Loucy (cell line): Measurements from ENCODE around the gene RAB7B.
A peak's percentile ranks its signal among the peaks of the same experiment; 100 is the strongest.

Experiments
- H2AFZ ChIP-seq: fragments of 200-600 bp; sonication (generic); 2 replicates; pipeline ENCODE4 v1.6.0; 2016; ENCODE audit warnings: antibody characterized with exemption, mild to moderate bottlenecking, low read length, moderate library complexity
- H3F3A ChIP-seq: fragments of 200-600 bp; 2 replicates; pipeline ENCODE4 v1.6.0; 2016; ENCODE audit warnings: antibody characterized with exemption, low read depth, mild to moderate bottlenecking
- H3K27me3 ChIP-seq: fragments of 200-600 bp; sonication (generic); 2 replicates; pipeline ENCODE4 v1.6.1; 2014; ENCODE audit warnings: low read length, mild to moderate bottlenecking; ENCODE audit not compliant: insufficient read depth, poor library complexity, severe bottlenecking
- H3K36me3 ChIP-seq: fragments of 200-600 bp; sonication (generic); 2 replicates; pipeline ENCODE4 v1.6.1; 2016; ENCODE audit warnings: low read length; ENCODE audit not compliant: insufficient read depth
- H3K4me1 ChIP-seq: fragments of 200-600 bp; sonication (generic); 2 replicates; pipeline ENCODE4 v1.5.1; 2014; ENCODE audit warnings: low read length, mild to moderate bottlenecking; ENCODE audit not compliant: insufficient read depth, poor library complexity, severe bottlenecking
- H3K4me2 ChIP-seq: fragments of 200-600 bp; sonication (generic); 2 replicates; pipeline ENCODE4 v1.6.0; 2014; ENCODE audit warnings: antibody characterized with exemption, low read length, low read depth, mild to moderate bottlenecking; ENCODE audit not compliant: poor library complexity, severe bottlenecking
- H3K4me3 ChIP-seq: fragments of 200-600 bp; sonication (generic); 2 replicates; pipeline ENCODE4 v1.5.1; 2014; ENCODE audit warnings: low read length, mild to moderate bottlenecking, mixed read lengths; ENCODE audit not compliant: poor library complexity, severe bottlenecking
- H3K79me2 ChIP-seq: fragments of 200-600 bp; sonication (generic); 2 replicates; pipeline ENCODE4 v1.6.1; 2014; ENCODE audit warnings: low read length; ENCODE audit not compliant: insufficient read depth
- H3K9ac ChIP-seq: fragments of 200-600 bp; sonication (generic); 2 replicates; pipeline ENCODE4 v1.6.0; 2014; ENCODE audit warnings: mild to moderate bottlenecking, low read depth, low read length, moderate library complexity; ENCODE audit not compliant: poor library complexity, severe bottlenecking
- H3K9me2 ChIP-seq: fragments of 200-600 bp; sonication (generic); replicated peaks from 2 replicates; pipeline ENCODE4 v1.6.1; 2016; ENCODE audit warnings: low read depth, low read length, mixed read lengths
- H3K9me3 ChIP-seq: fragments of 200-600 bp; sonication (generic); 2 replicates; pipeline ENCODE4 v1.6.1; 2014; ENCODE audit warnings: mild to moderate bottlenecking, antibody characterized with exemption, low read length, low read depth; ENCODE audit not compliant: insufficient read depth
- H4K20me1 ChIP-seq: fragments of 200-600 bp; sonication (generic); 2 replicates; pipeline ENCODE4 v1.6.0; 2014; ENCODE audit warnings: antibody characterized with exemption, low read length, mild to moderate bottlenecking; ENCODE audit not compliant: insufficient read depth, poor library complexity, severe bottlenecking
- CTCF ChIP-seq: fragments of 200-600 bp; sonication (generic); conservative IDR thresholded peaks from 2 replicates; pipeline ENCODE4 v1.5.1; 2014; ENCODE audit warnings: mild to moderate bottlenecking, antibody characterized with exemption, low read length
- EZH2phosphoT487 ChIP-seq: fragments of 200-600 bp; IDR thresholded peaks from 2 replicates; pipeline ENCODE4 v1.6.1; 2018; ENCODE audit warnings: antibody characterized with exemption, mild to moderate bottlenecking, moderate library complexity, borderline replicate concordance

RAB7B gene

DNA sequence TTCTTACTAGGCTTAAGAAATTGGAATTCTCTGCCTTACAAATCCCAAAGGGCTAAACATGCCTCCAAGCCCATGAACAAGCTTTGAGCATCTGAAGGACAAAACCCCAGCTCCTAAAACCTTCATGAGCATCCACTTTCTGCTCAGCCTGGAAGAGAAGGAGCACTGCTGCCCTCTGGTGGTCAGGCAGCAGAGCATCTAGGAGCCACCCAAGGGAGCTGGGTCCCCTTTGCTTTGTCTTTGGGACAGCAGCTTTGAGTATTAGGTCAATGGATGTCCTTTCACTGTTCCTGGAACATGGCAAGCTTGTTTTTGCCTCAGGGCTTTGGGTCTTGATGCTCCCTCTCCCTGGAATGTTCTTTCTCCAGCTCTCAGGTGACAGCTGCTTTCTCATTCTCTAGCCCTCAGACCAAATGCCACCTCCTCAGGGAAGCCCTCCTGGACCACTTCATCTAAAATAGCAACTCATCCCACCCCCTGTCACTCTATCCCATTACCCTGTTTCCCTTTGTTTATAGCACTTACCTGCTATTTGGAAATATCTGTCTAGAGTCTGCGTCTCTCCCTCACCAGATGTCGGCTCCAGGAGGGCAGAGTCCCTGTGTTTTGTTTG is 25.7 kb downstream of the RAB7B start:
- Histone ChIP-seq H2AFZ (no peak overlapping the region), H3K4me2 (no peak overlapping the region), H3K79me2 (no peaks in the 10 kb centered on the region), H3K9me2 (no peaks in the 10 kb centered on the region), H3K4me1 (no peaks in the 10 kb centered on the region), H3K36me3 (no peaks in the 10 kb centered on the region), H3K9ac (no peak overlapping the region), H4K20me1 (no peaks in the 10 kb centered on the region), H3F3A (no peaks in the 10 kb centered on the region), H3K27me3 (no peaks in the 10 kb centered on the region), H3K4me3 (no peak overlapping the region), H3K9me3 (no peaks in the 10 kb centered on the region)
- TF ChIP-seq CTCF (peak; percentile 98), EZH2phosphoT487 (no peak)

- no peak for TF ChIP-seq EZH2phosphoT487
- TF ChIP-seq CTCF, result no peak
These were observed 26.3 kb downstream of the RAB7B start for GRCh38 chr1:205976708-205977401.

DNA sequence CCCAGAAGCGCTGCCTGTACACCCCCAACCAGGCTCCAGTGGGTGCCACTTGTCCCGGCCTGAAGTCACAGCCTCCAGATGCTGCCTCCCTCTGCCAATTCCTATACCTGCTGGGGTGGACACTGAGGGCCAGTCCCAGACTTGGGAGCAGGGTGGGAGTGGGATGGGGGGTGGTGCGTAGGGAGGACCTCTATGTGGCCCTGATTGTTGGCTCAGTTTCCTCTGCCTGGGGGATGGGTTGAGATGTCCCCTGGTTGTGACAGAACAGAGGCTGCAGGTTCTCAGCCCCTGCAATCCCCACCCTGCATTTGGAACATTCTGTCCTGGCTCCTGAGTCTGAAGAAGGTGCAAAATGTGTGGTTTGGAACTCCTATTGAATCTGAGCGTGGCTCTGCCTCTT is 27.2 kb downstream of the RAB7B start:
- no peak overlapping the region for H3K4me3 ChIP-seq
- H3K9me3 ChIP-seq, result no peaks in the 10 kb centered on the region
- no peak overlapping the region for H3K9ac ChIP-seq
- no peak overlapping the region for H3K4me2 ChIP-seq
- H4K20me1 ChIP-seq, result no peaks in the 10 kb centered on the region
- no peak overlapping the region for H2AFZ ChIP-seq
- no peaks in the 10 kb centered on the region for H3F3A ChIP-seq
- no peaks in the 10 kb centered on the region for H3K4me1 ChIP-seq
- H3K79me2 ChIP-seq, result no peaks in the 10 kb centered on the region
- no peaks in the 10 kb centered on the region for H3K36me3 ChIP-seq
- no peaks in the 10 kb centered on the region for H3K27me3 ChIP-seq
- H3K9me2 ChIP-seq, result no peaks in the 10 kb centered on the region
- TF ChIP-seq CTCF (no peak), EZH2phosphoT487 (no peak)

More at GRCh38 chr1:205976708-205977401, 26.3 kb downstream of the RAB7B start:
- H3K9ac ChIP-seq, result no peak overlapping the region
- H3K4me3 ChIP-seq, result no peak overlapping the region
- H3K4me1 ChIP-seq, result no peaks in the 10 kb centered on the region
- H3K36me3 ChIP-seq, result no peaks in the 10 kb centered on the region
- no peaks in the 10 kb centered on the region for H3K9me2 ChIP-seq
- H3K27me3 ChIP-seq, result no peaks in the 10 kb centered on the region
- no peaks in the 10 kb centered on the region for H3K9me3 ChIP-seq
- H3K4me2 ChIP-seq, result no peak overlapping the region
- H3F3A ChIP-seq, result no peaks in the 10 kb centered on the region
- no peak overlapping the region for H2AFZ ChIP-seq
- H4K20me1 ChIP-seq, result no peaks in the 10 kb centered on the region
- no peaks in the 10 kb centered on the region for H3K79me2 ChIP-seq
